Measurements from ENCODE around the gene RPTOR.

Gene RPTOR

DNA sequence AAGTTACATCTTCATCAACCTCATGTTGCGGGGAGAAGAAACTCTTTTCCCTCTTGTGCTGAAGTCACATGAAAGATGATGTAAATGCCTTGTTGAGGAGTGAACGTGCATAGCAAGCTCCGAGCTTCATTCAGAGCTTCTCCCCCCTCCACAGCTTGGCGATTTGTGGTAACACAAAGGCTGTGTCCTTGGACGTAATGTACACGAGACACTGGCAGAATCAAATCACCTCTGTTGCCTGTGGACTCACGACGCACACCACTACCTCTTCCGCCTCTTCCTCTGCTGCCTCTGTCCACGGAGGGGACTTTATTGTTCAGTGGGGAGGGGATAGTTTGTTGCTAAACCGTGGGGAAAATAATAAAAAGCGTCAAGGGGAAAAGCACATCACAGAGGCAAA is 392.1 kb downstream of the RPTOR start:
- DNase-seq (ENCODE audit: low spot score) = no peak

- no peak for DNase-seq (ENCODE audit: low spot score)
Observed at GRCh38 chr17:80937462-80938381, 393.1 kb downstream of the RPTOR start.

- no peak for DNase-seq (ENCODE audit: low spot score)
Observed at GRCh38 chr17:80938556-80938955, 393.9 kb downstream of the RPTOR start.

- DNase-seq (ENCODE audit: low spot score) = no peak
Observed at GRCh38 chr17:80939151-80940145, 394.8 kb downstream of the RPTOR start.

- DNase-seq (ENCODE audit: low spot score) = no peak
Observed at GRCh38 chr17:80940171-80941123, 395.8 kb downstream of the RPTOR start.

DNA sequence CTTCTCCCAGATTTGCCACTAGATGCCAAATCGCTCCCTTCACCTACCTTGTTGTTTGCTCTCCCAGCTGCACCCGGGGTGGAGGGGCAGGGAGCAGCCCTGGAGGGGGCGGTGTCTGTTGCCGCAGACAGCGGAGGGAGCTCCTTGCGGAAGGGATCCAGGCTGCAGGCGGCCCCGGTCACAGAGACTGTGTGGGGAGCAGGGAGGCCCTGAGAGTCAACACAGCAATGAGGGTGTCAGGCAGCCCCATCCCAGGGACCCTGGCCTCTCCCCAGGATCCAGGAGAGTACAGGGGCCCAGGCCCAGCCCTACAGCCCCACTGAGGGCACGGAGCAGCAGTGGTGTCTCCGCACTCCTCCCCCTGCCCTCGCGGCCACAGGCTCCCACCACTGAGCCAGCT is 396.5 kb downstream of the RPTOR start:
- peak; percentile 23 for DNase-seq (ENCODE audit: low spot score)

DNA sequence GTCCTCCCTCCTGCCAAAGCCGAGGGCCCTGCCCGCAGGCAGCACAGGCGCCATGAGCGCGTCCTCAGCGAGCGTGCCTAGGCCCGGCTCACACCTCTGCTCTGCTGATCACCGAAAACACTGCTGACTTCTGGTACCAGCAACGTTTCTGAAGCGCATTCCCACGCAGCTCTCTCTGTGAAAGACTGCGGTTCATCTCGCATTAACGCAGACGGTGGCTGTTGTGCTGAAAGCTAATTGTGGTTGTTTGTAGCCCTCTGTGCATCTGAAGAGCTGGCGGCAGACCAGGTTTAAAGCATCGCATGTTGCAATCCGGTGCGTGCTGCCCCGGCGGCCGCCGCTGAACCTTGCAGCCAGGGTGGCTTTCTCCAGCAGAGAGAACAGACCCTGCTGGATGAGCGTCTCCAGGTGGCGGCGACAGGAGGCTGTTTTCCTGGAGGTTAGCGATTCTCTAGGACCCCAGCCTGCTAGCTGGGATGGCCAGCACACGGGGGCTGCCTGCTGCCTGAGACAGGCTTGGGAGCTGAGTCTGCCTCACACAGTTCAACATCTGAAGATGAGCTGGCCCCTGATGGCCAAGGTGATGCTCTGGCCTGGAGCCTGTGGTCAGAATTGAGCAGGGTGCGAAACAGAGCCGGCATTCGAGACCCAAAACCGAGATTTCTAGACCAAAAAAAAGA is 397.2 kb downstream of the RPTOR start:
- no peak for DNase-seq (ENCODE audit: low spot score)

DNA sequence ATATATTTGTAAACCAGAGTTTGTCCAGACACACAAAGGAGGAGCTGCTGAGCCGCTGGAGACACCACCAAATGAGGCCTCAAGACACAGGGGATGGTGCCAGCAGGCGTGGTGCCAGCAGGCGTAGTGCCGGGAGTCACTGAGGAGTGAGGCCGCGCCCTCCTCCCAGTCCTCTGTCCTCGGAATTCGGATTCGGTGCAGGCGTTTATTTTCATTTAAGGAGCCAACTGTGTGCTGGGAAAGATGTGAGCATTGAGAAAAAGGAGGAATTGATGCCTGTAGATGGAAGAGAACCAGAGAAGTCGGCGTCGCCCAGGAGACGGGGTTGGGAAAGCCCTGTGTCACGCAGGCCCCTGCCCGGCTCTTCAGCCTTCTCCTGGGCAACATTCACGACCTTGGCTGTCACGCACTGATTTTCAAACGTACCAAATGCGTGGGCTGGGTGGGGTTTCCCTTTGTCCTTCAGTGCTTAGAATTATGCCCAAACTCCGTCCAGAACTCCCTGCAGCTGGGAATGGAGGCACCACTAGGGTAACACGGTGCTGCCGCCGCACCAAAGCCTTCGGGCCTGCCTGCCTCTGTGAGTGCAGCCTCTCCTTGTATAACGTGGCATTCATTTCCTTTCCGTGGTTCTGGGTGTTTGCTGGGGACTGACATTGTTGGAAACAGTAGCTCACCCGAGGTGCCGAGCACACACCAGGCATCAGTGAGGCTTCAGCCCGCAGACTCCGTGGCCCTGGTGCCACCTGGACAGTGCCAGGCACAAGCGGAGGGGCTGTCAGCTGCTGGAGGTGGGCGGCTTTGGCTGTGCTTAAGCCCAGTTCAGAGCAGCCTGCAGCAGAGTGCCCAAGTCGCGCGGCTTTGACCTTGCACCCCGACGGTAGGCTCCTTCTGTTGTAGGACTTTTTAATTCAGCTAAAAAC is 398.0 kb downstream of the RPTOR start:
- peak; percentile 35 for DNase-seq (ENCODE audit: low spot score)

DNA sequence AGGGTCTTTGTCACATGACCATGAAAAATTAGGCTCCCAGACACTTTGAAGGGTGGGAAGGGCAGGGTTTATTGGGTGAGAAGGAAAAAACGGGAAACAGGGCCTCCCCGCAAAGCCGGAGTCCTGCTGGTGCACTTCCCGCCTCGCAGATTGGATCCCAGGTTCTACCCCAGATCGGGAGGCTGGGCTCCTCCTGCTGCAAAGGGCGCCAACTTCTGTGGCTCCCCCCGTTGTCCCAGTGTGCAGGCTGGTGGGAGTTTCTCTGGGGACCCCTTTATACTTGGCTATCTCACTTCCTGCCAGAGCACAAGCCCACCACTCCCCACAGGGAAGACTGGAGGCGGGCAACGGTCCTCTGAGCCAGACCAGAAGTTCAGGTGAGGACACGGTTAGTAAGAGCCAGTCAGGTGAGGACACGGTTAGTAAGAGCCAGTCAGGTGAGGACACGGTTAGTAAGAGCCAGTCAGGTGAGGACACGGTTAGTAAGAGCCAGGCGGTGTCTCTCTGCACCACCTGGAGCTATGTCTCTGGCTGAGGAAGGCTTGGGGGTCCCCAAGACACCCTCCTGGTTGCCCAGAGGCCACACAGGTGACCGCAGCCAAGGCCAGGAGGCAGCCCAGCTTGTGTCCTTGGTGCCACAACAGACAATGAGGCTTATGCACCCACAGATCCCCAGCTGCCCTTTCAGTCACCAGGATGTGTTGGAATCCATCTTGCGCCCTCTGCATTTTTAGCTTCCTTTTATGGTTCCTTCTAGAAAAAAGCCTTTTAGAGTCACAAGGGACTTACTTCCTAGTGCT is 398.9 kb downstream of the RPTOR start:
- DNase-seq (ENCODE audit: low spot score) = no peak

- no peak for DNase-seq (ENCODE audit: low spot score)
Observed at GRCh38 chr17:80944326-80944725, 399.7 kb downstream of the RPTOR start.

DNA sequence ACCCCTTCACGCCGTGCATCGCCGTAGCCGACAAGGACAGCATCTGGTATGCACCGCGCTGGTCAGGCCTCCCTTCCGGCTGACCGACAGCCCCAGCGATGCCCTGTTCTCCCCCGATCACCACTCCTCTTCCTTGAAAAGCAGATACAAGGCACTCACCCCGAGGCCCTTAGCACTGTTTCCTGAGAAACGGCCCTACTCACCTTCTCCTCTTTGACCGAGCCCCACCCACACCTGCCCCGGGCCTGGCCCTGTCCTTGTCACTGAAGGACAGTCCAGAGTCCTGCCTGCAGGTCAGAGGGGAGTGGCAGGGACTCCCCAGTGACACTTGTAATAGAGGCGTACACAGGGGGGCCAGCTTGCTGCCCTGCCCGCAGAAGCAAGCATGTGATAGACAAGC is 401.1 kb downstream of the RPTOR start:
- no peak for DNase-seq (ENCODE audit: low spot score)

DNA sequence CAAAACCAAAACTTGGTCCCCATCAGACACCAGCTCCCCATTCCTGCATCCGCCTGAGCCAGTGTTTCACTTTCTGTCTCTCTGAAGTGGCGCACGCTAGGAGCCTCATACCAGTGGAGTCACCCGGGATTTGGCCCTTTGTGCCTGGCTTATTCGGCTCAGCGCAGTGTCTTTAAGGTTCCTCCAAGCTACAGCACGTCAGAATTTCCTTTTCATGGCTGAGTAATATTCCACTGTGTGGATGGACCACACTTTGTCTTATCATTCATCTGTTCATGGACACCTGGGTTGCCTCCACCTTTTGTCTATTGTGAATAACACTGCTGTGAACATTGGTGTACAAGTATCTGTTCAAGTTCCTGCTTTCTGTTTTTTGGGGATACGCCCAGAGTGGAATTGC is 401.8 kb downstream of the RPTOR start:
- no peak for DNase-seq (ENCODE audit: low spot score)

DNA sequence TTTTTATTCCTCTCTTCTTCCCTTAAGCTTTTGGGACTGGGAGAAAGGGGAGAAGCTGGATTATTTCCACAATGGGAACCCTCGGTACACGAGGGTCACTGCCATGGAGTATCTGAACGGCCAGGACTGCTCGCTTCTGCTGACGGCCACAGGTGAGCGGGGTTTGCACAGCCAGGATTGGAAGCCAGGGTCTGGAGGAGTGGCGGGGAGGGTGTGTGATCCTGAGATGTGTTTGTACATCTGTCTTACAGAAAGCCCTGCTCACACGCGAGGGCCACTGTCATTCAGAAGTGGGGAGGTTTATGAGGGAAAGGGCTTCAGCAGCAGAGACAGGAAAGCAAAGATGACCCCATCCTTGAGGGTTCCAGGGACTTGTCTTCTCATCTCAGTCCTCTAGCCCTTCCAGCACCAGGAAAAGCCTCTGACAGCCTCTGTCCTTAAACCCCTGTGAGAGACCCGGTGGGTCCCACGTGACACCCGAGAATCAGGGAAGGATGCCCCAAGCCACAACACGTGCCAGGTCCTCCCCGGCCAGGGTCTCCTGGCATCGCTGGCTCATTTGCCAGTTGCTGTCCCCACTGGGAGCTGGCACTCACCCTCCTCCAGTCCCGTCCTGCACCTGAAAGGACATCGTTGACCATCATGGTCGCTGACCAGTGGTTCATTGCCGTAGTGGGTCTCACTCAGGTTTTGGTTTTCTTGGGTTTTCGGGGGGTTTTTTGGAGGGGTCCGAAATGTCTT is 402.7 kb downstream of the RPTOR start:
- no peak for DNase-seq (ENCODE audit: low spot score)

DNA sequence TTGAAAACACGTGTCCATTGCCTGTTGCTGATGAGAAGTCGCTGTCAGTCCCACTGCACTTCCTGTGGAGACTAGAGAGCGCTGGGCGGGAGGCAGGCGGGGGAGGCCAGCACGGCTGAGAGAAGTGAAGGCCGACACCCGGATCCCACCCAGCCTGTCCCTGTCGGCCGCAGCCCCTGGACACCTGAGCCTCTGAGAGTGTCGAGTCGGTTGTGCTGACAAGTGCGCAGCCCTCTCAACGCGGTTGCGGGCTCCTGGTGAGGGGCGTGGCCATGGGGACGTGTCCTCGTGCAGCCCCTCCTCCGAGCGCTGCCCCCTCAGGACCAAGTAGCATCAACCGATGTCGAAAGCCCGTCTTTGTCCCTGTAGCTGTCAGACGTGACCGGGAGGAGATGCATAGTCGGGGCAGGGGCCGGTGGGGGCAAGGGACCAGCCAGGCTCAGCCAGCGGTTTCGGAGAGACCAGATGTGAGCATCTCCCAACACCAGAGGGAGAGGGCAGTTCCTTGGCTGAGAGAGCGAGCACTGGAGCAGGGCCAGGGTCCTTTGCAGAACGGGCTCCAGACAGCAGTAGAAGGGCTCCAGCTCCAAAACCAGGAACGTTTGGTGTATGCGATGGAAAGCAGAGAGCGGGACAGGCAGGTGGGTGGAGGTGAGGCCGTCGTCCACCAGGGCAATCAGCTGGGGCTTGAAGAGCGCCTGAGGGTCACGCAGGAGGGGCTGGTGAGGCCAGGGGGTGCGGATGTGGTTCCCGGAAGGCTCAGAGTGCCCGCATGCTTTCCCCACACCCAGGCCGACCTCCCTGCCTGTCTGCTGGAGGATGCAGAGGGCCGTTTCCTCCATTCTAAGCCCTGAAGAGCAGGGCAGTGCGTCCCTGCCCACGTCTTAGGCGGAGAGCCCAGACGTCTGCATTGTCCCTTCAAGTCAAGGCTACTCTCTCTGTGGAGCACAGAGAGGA is 403.7 kb downstream of the RPTOR start:
- no peak for DNase-seq (ENCODE audit: low spot score)

GRCh38 chr17:80948976-80949450 is 404.4 kb downstream of the RPTOR start:
- DNase-seq (ENCODE audit: low spot score) = peak; percentile 12

GRCh38 chr17:80949451-80950421 is 405.1 kb downstream of the RPTOR start:
- DNase-seq (ENCODE audit: low spot score) = peak; percentile 72
